ENCODE data around the gene EGLN2.

Gene EGLN2

GRCh38 chr19:40831502-40832430 lies 32.8 kb downstream of the EGLN2 start (continued):
- TF ChIP-seq BCL11A (tag by site-specific recombination; IDR thresholded peaks at IDR 0.05; ENCODE audit: low read depth) (peak; percentile 98), ZNF776 (tag by site-specific recombination; IDR thresholded peaks at IDR 0.05; ENCODE audit: borderline replicate concordance) (no peak), ZNF677 (tag by site-specific recombination; IDR thresholded peaks at IDR 0.05) (no peak), ZNF398 (tag by site-specific recombination; IDR thresholded peaks at IDR 0.05) (peak; percentile 98), ZNF391 (tag by site-specific recombination; IDR thresholded peaks at IDR 0.05; ENCODE audit: borderline replicate concordance, low read depth) (peak; percentile 93; the same call in 1 of the 2 replicates), AEBP2 (tag by site-specific recombination; IDR thresholded peaks at IDR 0.05; ENCODE audit: borderline replicate concordance) (no peak), ZNF501 (tag by site-specific recombination; IDR thresholded peaks at IDR 0.05) (peak; percentile 98), ZNF473 (tag by site-specific recombination; IDR thresholded peaks at IDR 0.05) (no peak), ZNF488 (tag by site-specific recombination; IDR thresholded peaks at IDR 0.05) (0 out of 2 replicates have a peak, but pooled peaks have one; percentile 47), OSR2 (tag by site-specific recombination; IDR thresholded peaks at IDR 0.05) (peak; percentile 95), SETDB1 (IDR thresholded peaks at IDR 0.05; ENCODE audit: insufficient read length, low read length) (peak; percentile 58), ZNF513 (tag by site-specific recombination; IDR thresholded peaks at IDR 0.05) (peak; percentile 38; the same call in 1 of the 2 replicates), SALL2 (tag by site-specific recombination; IDR thresholded peaks at IDR 0.05; ENCODE audit: borderline replicate concordance) (no peak), GLIS1 (tag by site-specific recombination; IDR thresholded peaks at IDR 0.05) (peak; percentile 92), ZNF76 (tag by site-specific recombination; IDR thresholded peaks at IDR 0.05; ENCODE audit: borderline replicate concordance, low read depth) (peak; percentile 75), KLF8 (tag by site-specific recombination; IDR thresholded peaks at IDR 0.05) (peak; percentile 96; the same call in 1 of the 2 replicates), ZNF121 (tag by site-specific recombination; IDR thresholded peaks at IDR 0.05) (no peak), ZNF548 (tag by site-specific recombination; IDR thresholded peaks at IDR 0.05) (no peak), ZBTB11 (tag by site-specific recombination; conservative IDR thresholded peaks at IDR 0.05; ENCODE audit: low read depth) (0 out of 2 replicates have a peak, but pooled peaks have one; percentile 22), ZSCAN18 (tag by site-specific recombination; IDR thresholded peaks at IDR 0.05) (0 out of 2 replicates have a peak, but pooled peaks have one; percentile 49), ZNF624 (tag by site-specific recombination; IDR thresholded peaks at IDR 0.05) (no peak), ZBTB10 (tag by site-specific recombination; IDR thresholded peaks at IDR 0.05) (peak; percentile 82)
